KMS-11 (cell line): ENCODE results near the gene TEAD1.

Experiments
- H2AFZ ChIP-seq: fragments of 200-600 bp; sonication (generic); 2 replicates; pipeline ENCODE4 v1.6.1; 2016; ENCODE audit warnings: antibody characterized with exemption, mixed run types, low read depth
- H3K27ac ChIP-seq: fragments of 200-600 bp; sonication (generic); 2 replicates; pipeline ENCODE4 v1.6.1; 2016; ENCODE audit warnings: mild to moderate bottlenecking, mixed run types
- H3K27me3 ChIP-seq: fragments of 200-600 bp; sonication (generic); 2 replicates; pipeline ENCODE4 v1.6.1; 2017; ENCODE audit warnings: mild to moderate bottlenecking, low read depth, mixed run types, moderate library complexity; ENCODE audit not compliant: insufficient read depth
- H3K36me3 ChIP-seq: fragments of 200-600 bp; sonication (generic); 2 replicates; pipeline ENCODE4 v1.6.1; 2017; ENCODE audit warnings: mild to moderate bottlenecking, mixed run types; ENCODE audit not compliant: insufficient read depth
- H3K4me1 ChIP-seq: fragments of 200-600 bp; sonication (generic); 2 replicates; pipeline ENCODE4 v1.6.1; 2016; ENCODE audit warnings: mild to moderate bottlenecking, low read depth, mixed run types; ENCODE audit not compliant: poor library complexity, severe bottlenecking
- H3K4me2 ChIP-seq: fragments of 200-600 bp; sonication (generic); 2 replicates; pipeline ENCODE4 v1.7.0; 2016; ENCODE audit warnings: mild to moderate bottlenecking, mixed run types
- H3K4me3 ChIP-seq: fragments of 200-600 bp; sonication (generic); IDR thresholded peaks from 2 replicates; pipeline ENCODE4 v1.6.1; 2017; ENCODE audit warnings: low read depth, low read length, mixed read lengths; ENCODE audit not compliant: insufficient read depth
- H3K79me2 ChIP-seq: fragments of 200-600 bp; sonication (generic); 2 replicates; pipeline ENCODE4 v1.6.1; 2016; ENCODE audit warnings: low read depth, mixed run types; ENCODE audit not compliant: insufficient read depth
- H3K9ac ChIP-seq: fragments of 200-600 bp; sonication (generic); 2 replicates; pipeline ENCODE4 v1.6.1; 2016; ENCODE audit warnings: mild to moderate bottlenecking, mixed run types
- H4K20me1 ChIP-seq: fragments of 200-600 bp; sonication (generic); 2 replicates; pipeline ENCODE4 v1.6.1; 2016; ENCODE audit warnings: mild to moderate bottlenecking, mixed run types; ENCODE audit not compliant: insufficient read depth
- TF ChIP-seq, protein P1 (sequence below): fragments of 200-600 bp; sonication (generic); conservative IDR thresholded peaks from 2 replicates; pipeline ENCODE4 v1.6.1; 2017; ENCODE audit warnings: low read depth, mild to moderate bottlenecking, antibody characterized with exemption, low read length, moderate library complexity, mixed read lengths

TEAD1 gene

DNA sequence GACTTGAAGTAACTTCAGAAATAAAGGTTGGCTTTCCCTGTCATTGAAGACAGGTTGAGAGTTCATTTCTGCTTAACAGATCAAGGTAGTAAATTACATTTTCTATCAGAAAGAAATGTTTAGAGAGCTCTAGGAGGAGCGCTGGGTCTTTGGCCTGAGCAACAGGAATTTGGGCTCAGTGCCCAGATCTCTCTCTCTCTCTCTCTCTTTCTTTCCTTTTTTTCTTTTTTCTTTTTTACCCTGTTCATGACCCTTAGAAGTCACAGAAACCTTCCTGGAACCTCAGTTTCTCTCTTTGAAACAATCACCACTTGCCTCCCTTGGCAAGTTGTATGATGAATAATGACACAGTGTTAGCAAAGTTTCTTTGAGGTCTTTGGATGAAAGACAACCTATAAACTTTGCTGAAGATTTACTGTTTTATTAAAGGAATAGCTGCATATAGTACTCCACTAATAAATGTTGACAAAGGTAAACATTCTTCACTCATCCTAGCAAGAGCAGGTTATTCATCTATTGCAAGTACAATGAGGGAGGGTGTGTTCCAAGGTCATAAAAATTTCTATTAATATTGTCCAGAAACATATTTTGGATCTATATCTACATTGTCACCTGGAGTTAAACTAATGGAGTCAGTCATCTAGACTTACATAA lies 299.4 kb downstream of the TEAD1 start:
- H3K4me2 ChIP-seq, result no peak overlapping the region
- H3K36me3 ChIP-seq, result no peaks in the 10 kb centered on the region
- H3K4me3 ChIP-seq, result no peak overlapping the region
- H3K9ac ChIP-seq, result no peak overlapping the region
- H3K79me2 ChIP-seq, result no peaks in the 10 kb centered on the region
- no peaks in the 10 kb centered on the region for H4K20me1 ChIP-seq
- no peak overlapping the region for H3K27ac ChIP-seq
- H2AFZ ChIP-seq, result no peak overlapping the region
- H3K4me1 ChIP-seq, result no peaks in the 10 kb centered on the region
- no peaks in the 10 kb centered on the region for H3K27me3 ChIP-seq
- TF ChIP-seq, protein P1, sequence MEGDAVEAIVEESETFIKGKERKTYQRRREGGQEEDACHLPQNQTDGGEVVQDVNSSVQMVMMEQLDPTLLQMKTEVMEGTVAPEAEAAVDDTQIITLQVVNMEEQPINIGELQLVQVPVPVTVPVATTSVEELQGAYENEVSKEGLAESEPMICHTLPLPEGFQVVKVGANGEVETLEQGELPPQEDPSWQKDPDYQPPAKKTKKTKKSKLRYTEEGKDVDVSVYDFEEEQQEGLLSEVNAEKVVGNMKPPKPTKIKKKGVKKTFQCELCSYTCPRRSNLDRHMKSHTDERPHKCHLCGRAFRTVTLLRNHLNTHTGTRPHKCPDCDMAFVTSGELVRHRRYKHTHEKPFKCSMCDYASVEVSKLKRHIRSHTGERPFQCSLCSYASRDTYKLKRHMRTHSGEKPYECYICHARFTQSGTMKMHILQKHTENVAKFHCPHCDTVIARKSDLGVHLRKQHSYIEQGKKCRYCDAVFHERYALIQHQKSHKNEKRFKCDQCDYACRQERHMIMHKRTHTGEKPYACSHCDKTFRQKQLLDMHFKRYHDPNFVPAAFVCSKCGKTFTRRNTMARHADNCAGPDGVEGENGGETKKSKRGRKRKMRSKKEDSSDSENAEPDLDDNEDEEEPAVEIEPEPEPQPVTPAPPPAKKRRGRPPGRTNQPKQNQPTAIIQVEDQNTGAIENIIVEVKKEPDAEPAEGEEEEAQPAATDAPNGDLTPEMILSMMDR, result no peak

DNA sequence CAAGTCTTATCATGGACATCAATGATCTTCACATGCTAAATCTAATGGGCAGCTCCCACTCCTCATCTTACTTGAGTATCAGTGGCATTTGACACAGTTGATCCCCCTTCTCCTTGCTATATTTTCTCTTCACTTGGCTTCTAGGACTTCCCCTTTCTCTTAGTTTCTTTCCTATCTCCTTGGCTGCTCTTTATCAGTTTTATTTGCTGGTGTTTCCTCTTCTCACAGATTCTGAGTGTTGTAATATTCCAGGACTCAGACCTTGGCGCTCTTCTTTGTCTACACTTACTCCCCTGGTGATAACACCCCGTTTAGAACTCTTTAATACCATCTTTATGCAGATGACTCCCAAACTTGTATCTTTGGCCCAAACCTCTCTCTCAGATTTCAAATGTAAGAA lies 301.0 kb downstream of the TEAD1 start:
- H4K20me1 ChIP-seq, result no peaks in the 10 kb centered on the region
- H3K79me2 ChIP-seq, result no peaks in the 10 kb centered on the region
- H3K4me2 ChIP-seq, result no peak overlapping the region
- no peaks in the 10 kb centered on the region for H3K4me1 ChIP-seq
- no peak overlapping the region for H3K27ac ChIP-seq
- TF ChIP-seq, protein P1, result no peak
- H3K9ac ChIP-seq, result no peak overlapping the region
- no peak overlapping the region for H2AFZ ChIP-seq
- no peaks in the 10 kb centered on the region for H3K36me3 ChIP-seq
- H3K27me3 ChIP-seq, result no peaks in the 10 kb centered on the region
- no peak overlapping the region for H3K4me3 ChIP-seq

DNA sequence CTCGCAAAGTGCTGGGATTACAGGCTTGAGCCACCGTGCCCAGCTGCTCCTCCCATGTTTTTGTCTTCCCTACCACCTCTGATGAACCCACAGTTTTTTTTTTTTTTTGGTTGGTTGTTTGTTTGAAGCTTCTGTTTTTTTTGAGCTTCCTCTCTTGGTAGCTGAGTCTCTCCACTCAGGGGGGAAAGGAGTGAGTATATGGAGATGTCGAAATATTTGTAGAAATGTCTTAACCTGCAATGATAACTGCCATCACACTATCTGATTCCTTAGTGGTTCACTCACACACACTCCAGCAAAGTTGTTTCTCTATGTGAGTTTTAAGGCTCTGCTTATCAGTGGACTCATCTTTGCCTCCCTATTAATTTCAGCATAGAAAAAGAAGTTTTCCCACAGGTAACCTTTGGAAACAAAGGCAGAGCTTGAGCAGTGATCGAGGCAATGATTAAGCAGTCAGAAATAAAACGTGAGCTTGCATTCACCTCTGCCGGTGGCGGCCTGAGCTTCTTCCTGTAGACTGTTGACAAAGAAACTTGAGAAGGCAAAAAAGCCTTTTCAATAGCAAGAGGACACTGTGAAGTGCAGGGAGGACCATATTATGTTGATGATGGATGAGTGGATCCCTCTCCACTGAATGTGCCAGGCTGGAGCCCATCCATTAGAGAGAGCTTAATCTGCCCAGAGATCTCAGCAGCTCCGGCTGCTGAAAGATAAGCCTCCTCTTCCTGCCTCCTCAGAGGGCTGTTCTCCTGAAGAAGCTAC lies 305.9 kb downstream of the TEAD1 start:
- TF ChIP-seq, protein P1, result no peak
- H4K20me1 ChIP-seq, result no peaks in the 10 kb centered on the region
- H3K36me3 ChIP-seq, result no peaks in the 10 kb centered on the region
- no peak overlapping the region for H3K27ac ChIP-seq
- no peak overlapping the region for H3K4me2 ChIP-seq
- H3K27me3 ChIP-seq, result no peaks in the 10 kb centered on the region
- H3K4me1 ChIP-seq, result no peaks in the 10 kb centered on the region
- H3K79me2 ChIP-seq, result no peaks in the 10 kb centered on the region
- no peak overlapping the region for H3K9ac ChIP-seq
- no peak overlapping the region for H3K4me3 ChIP-seq
- no peak overlapping the region for H2AFZ ChIP-seq

GRCh38 chr11:12981676-12982522 lies 307.7 kb downstream of the TEAD1 start:
- H3K9ac ChIP-seq, result no peak overlapping the region
- H3K4me1 ChIP-seq, result no peaks in the 10 kb centered on the region
- H2AFZ ChIP-seq, result no peak overlapping the region
- no peaks in the 10 kb centered on the region for H3K27me3 ChIP-seq
- TF ChIP-seq, protein P1, result no peak
- H3K36me3 ChIP-seq, result no peaks in the 10 kb centered on the region
- no peak overlapping the region for H3K27ac ChIP-seq
- H3K79me2 ChIP-seq, result no peaks in the 10 kb centered on the region
- no peak overlapping the region for H3K4me2 ChIP-seq
- H3K4me3 ChIP-seq, result no peak overlapping the region
- H4K20me1 ChIP-seq, result no peaks in the 10 kb centered on the region
